Measurements from ENCODE around the gene HDAC11. TPM values are rescaled to one million over a fixed set of nuclear protein-coding genes. Genes with fewer than 3 reads are reported as not detected.

Gene HDAC11
- total RNA-seq, 1 donor from 2014 or later, result 9.3 TPM

DNA sequence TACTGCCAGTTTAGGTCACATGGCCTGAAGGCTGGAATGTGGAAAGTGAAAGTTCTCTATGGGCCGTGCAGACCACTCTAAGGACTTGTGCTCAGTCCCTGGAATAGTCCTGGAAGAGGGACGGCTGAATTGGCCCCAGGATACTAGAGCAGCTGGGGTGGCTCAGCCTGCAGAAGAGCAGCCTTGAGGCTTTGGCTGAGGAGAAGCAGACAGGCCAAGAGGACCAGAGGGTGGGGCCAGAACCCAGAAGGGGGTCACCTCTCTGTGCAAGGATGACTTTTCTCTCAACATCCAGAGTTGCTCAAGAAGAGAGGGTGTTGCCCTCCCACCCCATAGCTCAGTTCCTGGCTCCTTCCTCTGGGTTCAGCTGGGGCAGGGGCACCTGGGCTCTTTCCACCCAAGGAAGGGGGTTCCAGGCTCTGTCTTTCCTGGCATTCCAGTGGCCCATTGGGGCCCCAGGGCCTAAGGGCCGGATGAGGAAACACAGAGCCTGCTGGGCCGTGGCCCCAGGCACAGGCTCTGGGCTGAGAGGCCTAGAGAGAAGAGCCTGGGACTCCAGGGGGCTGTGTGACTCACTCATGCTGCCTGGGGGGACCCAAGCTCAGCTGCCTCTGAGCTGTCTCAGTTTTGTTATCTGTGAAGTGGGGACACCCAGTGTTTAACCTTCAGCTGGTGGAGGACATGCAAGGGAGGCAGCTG is 60.3 kb downstream of the HDAC11 start:
- no peak for DNase-seq (ENCODE audit: low read depth, low spot score)

DNA sequence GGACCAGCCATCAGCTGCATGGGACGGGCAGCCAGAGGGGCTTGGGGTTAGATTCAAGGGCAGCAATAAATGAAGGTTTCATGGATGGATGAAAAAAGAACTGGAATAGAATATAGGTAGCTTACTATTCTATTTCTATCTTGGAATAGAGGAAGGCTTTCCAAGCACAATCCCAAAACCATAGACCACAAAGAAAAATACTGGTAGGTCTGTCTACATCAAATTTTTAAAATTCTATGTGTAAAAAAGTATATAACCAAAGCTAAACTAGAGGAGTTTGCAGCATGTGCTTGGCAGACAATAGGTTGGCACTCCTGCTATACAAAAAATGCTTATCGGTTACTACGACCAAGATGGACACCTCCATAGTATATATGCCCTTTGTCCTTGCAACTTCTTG is 61.6 kb downstream of the HDAC11 start:
- no peak for DNase-seq (ENCODE audit: low read depth, low spot score)

DNA sequence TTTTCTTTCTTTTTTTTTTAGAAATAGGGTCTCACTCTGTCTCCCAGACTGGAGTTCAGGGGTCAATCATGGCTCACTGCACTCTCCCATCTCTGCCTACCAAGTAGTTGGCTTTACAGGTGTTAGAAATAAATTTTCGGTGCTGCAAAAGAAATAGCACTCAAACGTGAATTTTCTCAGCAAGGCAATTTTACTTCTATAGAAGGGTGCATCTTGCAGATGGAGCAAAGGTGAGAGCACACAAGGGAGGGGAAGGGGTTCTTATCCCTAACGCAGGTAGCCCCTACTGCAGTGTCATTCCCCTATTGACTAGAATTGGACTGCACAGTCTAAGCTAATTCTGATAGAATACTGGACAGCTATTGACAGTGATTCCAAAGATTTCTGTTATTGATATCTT is 62.0 kb downstream of the HDAC11 start:
- DNase-seq (ENCODE audit: low read depth, low spot score), result no peak

DNA sequence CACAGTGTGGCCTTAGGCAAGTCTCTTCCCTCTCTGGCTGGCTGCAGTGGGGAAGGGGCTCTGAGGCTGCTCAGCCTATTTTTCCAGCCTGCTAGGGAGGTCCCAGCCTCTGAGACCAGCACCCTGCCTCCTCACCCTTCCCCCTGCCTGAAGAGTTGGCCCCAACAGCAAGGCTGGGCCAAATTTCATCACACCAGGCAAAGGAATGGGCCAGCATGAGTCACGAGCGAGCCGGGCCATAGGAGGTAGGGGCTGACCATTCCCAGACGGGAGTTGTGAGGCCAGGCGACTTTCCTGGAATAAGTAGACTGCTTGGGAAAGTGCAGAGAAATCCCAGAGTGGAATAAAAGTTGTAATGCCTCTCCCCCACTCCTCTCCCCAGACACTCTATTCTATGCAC is 63.1 kb downstream of the HDAC11 start:
- DNase-seq (ENCODE audit: low read depth, low spot score), result no peak

DNA sequence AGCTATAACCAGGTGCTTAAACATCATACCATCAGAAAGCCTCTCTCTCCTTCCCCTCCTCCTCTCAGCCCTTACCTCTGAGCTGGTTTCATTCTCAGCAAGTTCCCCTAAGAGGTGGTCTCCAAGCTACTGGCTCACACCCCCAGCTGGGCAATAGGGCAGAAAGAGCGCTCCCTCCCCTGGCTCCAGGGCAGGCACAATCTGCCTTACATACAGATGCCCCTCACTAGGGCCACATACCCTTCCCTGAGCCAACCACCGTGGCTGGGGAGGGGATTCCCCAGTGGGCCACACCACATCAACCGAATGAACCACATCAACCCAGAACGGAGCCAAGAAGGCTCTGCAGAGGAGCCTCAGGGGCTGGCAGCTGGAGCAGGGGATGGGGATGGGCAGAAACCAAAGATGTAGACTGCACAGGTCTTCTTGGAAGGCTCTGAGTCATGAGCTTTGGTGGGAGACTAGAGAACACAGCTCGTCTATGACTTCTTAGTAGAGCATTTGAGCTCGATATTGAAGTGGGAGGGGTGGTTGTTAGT is 64.3 kb downstream of the HDAC11 start:
- DNase-seq (ENCODE audit: low read depth, low spot score), result no peak

DNA sequence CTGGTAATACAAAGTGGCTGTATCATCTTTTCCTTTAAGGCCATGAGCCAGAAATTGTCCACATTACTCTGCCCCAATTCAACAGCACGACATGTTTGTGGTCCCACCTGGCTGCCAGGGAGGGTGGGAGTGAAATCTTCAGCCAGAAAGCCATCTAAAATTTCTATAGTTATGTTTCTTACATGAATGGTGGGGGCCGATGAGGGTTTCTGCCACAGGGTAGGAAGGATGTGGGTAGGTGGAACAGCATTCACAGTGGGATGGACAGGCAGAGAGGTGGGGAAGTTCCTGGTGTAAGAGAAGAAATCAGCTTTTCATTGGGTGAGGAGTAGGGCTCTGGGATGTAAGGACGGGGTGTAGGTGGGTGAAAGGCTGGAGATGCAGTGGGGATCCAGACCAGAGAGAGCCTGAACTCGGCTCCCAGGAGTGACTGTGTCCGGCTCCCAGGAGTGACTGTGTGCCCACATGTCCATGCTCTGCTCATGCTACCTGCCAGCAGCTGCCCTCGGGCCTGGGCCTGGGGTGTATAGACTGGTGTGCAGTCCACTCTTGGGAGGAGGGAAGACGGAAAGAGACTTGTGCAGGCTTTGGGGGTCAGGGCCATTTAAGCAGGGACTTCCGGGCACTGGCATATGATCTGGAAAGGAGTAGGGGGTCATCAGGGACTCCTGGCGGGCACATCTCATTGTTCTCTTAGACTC is 65.0 kb downstream of the HDAC11 start:
- DNase-seq (ENCODE audit: low read depth, low spot score), result no peak

DNA sequence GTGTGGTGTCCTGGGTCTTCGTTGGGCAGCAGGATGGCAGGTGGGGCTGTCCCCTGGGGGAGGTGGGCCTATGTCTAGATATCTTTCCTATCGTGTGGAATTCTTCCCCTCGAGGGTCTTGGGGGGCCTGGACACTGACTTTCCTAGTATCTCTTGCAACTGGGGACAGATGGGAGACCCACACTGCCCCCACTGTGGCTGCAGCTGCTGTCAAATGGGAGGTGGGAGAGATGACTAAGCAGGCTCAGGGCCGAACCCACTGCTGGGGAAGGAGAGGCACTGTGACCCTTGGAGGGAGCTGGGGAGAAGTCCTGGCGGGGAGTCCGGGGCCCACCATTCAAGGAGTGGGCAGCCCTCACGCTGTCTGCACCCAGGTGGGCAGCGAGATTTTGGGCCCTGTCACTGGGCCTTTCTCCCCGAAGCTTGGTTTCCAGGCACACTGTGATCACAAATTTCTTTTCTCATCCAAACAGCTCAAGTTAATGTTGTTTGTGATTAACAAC is 65.9 kb downstream of the HDAC11 start:
- no peak for DNase-seq (ENCODE audit: low read depth, low spot score)

DNA sequence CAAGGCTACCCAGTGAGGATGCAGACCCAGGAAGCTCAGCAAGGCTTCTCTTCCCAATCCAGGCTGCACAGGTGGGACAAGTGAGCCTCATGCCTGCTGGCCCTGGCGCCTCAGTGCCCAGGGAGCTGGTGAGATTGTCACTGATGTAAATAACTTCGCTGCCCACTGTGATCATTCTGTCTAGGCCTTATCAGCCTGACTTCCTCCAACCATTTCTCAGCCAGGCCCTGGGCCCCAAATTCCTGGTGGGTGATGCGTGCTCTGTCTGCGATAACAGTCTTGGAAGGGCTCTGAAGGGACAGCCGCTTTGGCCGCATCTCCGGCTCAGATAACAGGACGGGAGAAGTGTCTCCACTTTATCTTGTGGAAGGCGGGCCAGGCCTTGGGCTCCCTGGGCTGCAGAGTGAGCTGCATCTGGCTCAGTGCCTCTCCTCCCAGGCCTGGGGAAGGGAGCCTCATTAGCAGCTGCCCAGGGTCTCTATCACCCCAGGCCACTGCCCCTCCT is 66.6 kb downstream of the HDAC11 start:
- DNase-seq (ENCODE audit: low read depth, low spot score), result no peak

DNA sequence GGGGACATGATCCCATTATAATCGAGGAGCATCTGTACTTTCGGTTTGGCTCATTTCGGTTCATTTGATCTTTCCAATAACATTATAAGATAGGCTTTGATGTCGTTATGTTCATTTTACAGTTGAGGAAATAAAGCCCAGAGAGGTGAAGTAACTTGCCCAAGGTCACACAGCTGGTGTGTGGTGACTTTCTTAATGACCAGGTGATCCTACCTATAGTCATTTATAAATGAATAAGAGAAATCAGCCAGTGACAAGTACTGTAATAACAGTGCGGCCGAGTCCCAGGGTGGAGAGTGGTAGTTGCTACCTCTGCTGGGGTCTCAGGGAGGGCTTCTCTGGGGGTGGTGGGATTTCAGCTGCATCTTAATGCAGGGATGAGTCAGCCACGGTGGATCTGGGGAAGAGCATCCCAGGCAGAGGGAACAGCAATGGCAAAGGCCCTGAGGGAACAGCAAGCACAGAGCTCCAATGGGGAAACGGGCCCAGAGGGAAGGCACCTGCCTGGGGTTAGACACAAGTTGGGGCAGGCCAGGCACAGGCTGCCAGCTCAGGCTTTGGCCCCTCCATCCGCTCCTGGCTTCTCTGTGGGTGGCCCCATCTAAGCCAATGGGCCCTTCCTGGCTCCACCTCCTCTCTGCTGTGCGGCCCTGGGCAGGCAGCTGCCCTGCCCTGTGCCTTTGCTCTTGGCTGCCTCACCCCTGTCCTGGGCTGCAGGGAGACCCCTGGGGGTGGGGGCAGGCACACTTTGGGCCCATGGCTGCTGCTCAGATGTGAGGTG is 67.7 kb downstream of the HDAC11 start:
- DNase-seq (ENCODE audit: low read depth, low spot score), result no peak

DNA sequence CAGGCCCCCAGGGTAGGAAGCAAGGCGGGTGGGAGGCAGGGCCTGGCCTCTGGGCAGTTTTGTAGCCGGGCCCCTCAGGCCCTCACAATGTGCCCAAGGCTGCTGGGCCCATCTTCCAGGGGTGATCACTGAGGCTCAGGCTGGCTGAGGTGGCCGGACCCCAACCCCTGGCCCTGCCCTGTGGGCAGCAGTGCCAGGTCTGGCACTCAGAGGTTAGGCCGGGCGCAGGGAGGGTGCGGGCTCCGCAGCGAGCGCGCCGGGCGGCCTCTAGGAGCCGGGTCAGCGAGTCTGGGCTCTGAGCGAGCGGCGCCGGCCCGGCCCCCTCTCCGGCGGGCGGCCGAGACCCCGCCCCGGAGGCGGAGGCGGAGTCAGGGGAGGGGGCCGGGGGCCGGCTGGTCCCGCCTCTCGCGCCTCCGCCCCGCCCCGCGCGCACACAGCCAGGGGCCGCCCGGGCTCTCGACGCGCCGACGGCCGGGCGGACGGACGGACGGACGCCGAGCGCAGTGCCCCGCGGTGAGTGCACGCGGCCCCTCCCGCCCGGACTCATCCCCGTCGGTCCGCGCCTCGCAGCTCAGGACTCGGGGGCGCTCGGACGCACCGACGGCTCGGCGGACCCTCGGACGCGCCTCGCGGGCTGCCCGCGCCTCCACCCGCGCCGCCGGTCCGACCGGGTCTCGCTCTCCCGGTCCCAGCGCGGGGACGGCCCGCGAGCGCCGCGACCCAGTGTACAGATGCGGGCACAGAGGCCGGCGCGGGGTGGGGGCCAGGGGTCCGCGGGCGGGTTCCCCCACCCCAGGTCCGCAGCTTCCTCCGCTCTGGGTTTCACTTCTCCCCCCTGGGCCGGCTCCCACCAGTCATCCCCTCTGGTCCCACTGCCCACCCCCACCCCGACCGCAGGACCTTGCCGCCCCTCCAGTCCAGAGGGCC is 68.9 kb downstream of the HDAC11 start, which contains the start of gene FBLN2:
Gene FBLN2 (plus strand): TSS at position 430 of the 927 bp plus-strand sequence. CDS start 21,231 bp downstream, outside the sequence.
- no peak for DNase-seq (ENCODE audit: low read depth, low spot score)

DNA sequence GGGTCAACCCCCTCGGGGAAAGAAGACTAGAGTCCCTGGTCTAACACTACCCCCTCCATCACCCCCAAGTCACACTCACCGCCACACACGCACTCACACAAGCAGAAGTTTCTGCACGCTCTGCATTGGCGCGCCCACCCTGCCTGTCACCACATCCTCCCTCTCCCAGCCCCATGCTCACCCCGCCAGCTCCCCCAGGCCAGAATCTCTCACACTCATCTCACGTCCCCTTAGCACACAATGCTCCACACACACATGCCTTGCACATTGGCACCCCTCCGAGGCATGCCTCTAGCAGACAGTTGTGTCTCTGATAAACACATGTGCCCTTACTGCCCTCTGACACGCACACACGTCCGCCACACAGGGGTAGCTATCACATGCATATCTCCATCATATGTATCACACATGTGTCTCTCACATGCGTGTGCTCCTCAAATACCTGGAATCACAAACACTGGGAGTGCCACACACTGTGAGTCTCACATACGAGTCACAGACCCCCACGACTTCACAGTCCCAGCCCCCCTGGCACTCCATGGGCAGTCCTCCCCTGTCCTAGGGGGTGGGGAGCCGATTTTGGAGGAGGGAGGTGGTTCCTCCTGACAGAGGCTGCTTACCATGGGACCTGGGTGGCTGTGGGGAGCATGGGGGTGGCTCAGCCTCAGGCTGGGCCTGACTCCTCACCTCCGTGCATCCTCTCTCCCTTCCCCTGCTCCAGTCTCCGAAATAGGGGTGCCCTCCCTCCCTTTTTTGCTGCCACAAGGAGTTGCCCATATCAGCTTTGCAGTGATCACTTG is 69.7 kb downstream of the HDAC11 start:
- DNase-seq (ENCODE audit: low read depth, low spot score), result no peak

DNA sequence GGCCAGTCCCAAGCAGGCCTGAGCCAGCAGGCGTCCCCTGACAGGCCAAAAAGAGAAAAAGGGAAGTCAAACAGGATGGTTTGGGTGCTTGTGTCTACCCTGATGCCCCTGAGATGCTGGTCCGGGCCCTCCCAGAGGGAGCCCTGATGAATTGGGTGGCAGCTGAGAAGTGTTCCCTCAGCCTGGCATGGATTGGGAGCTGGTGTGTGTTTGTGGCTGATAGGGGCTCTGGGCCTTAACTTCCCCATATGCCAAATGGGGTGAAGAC is 70.3 kb downstream of the HDAC11 start:
- DNase-seq (ENCODE audit: low read depth, low spot score), result no peak

DNA sequence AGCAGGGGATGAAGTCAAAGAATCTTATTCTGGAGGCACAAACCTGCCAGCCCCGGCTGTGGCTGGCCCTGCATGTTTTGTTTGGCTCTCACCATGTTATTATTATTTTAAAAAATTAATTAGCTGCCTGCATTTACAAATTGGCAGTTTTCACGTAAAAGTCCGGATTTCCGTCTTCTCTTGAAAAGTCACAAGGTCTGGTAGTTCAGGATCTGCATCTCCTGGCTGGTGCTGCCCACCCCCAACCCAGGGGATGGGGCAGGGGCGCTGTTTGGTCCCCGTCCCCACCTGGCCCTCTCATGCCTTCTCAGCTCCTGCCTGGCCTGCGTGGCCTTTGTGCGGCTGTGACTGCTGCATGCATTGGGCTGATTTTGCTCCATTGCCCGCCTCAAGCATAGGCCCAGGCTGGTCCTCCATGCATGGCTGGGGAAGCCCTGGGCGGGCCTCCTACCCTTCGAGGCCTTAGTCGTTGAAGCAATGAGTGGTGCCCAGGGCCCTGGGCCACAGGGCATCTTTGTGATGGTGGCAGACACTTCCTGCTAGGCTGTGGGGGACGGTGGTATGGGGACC is 70.8 kb downstream of the HDAC11 start:
- no peak for DNase-seq (ENCODE audit: low read depth, low spot score)

DNA sequence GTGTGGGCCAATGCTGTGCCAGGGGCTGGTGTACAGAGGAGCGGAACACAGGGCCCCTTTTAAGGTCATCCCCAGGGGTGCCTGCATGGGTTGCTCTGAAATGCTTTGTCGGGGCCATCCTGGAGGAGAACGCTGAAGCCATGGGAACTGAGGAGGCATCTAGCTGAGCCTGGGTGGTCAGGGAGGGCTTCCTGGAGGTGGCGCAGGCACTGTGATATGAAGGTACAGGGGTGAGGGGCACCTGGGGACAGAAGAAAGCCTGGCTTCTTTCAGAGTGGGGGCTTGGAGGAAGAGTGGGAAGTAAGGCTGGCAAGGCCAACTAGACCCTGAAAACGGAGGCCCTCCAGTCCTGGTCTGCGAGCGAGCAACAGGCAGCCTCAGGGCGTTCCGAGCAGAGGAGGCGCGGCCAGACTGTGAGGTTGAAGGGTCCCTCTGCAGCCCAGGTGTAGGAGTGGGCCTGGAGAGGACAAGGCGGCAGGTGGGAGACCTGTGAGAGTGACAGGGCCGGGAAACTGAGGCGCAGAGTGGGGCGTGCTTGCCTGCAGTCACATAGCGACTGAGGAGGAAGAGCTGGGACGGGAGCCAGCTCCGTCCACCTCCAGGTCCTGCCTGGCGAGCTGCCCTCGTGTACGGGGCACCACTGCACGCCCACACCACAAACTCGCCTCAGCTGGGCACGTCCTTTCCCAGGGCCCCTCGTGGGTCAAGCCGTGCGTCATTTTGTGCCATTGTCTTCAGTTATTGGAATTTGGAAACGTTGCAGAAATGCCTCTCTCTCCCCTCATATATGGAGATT is 72.9 kb downstream of the HDAC11 start:
- DNase-seq (ENCODE audit: low read depth, low spot score), result no peak

DNA sequence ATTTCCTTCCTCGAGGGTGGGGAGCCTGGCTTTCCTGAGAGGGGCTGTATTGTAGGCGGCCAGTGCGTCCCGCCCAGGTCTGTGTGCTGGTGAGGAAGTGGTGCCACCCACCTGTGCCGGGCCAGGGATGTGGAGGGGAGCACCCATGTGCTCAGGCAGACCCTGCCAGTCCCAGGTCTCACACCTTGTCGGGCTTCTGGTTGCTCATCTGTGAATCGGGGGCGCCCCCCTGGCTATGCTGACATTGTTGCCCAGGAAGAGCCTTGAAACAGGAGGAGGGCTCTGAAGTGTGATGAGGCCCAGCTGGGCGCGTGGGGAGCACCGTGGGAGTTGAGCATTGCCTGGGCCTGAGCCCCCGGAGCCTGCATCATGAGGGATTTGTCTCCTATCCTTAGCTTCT is 73.6 kb downstream of the HDAC11 start:
- no peak for DNase-seq (ENCODE audit: low read depth, low spot score)

DNA sequence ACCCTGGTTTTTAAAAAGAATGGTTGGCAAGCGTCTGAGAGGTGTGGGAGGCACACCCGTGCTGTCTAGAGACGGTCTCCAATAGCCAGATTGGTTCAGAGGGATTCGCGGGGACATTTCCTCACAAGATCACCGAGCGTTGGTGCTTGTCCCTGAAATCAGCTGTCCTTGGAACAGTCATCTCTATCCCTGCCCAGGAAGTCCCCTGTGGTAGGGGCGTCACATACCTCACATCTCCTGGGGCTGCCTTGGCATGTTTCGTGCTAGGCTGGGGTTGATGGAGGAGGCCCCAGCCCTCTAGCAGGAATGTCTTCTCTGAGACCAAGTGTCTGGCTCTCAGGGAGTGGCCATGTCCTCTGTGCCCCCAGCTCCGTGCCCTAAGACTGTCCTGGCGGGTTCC is 75.6 kb downstream of the HDAC11 start:
- DNase-seq (ENCODE audit: low read depth, low spot score), result no peak

All from pulmonary artery endothelial cell (primary cell).